Measurements from ENCODE around the gene ATP6V1G2. TPM values are rescaled to one million over a fixed set of nuclear protein-coding genes. Genes with fewer than 3 reads are reported as not detected.

Gene ATP6V1G2
- total RNA-seq, 2 experiments from 2014 or later: 2.7 to 3.8 TPM

- H3K9me3 Mint-ChIP-seq: no peaks in the 10 kb centered on the region
Measured at GRCh38 chr6:31544676-31545075, 1.7 kb downstream of the ATP6V1G2 start.

DNA sequence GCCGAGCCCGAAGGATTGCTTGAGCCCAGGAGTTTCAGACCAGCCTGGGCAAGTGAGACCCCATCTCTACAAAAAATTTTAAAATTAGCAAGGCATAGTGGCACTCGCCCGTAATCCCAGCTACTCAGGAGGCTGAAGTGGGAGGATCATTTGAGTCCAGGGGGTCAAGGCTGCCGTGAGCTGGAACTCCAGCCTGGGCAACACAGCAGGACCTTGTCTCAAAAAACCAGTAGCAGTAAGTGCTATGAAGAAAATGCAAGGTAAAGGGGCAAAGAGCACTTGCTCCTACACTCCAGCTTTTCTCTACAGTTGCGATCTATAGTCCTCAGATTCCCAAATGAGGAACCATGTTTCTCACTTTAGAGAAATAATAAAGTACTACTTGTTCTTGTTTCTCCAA, 2.8 kb downstream of the ATP6V1G2 start:
- POLR2A ChIA-PET: interaction anchor here (1.2 to 7.3 kb wide), 7 partner anchors 16 to 283 kb away, joined by 3 to 162 read pairs (median 7); partner anchors contain the start of genes LTB and TNF

More at GRCh38 chr6:31544676-31545075, 1.7 kb downstream of the ATP6V1G2 start:
- DNase-seq: no peak
- CTCF ChIA-PET: interaction anchor here (1.0 to 24.6 kb wide), 3 partner anchors 37 to 116 kb away, joined by 3 to 751 read pairs (median 400); partner anchors contain the start of genes C6orf47, LST1, LTB and NCR3
- H3K4me3 Mint-ChIP-seq: no peak overlapping the region
- H3K27me3 Mint-ChIP-seq: no peaks in the 10 kb centered on the region
- H3K36me3 Mint-ChIP-seq (ENCODE audit: low read depth): peaks cover 23% of the 10 kb centered on the region
- no peak overlapping the region for H3K27ac Mint-ChIP-seq
- POLR2A ChIA-PET: interaction anchor here (1.2 to 9.9 kb wide), 5 partner anchors 34 to 51 kb away, joined by 3 to 267 read pairs (median 145); partner anchors contain the start of genes LST1, LTB, NCR3 and TNF
- H3K4me1 Mint-ChIP-seq: peaks cover 56% of the 10 kb centered on the region

GRCh38 chr6:31541658-31542521, 4.5 kb downstream of the ATP6V1G2 start, which contains the start of gene DDX39B:
TSS of gene DDX39B (minus strand) at chr6:31542003. CDS start at chr6:31540532, 1,471 bp downstream.
- POLR2A ChIA-PET: interaction anchor here (0.6 to 7.3 kb wide), 52 partner anchors 9 to 1430 kb away, joined by 3 to 164 read pairs (median 6); partner anchors contain the start of genes ABHD16A, BAG6, C6orf47 and CLIC1
- peak within 1 kb of the TSS; percentile 89 for H3K4me3 Mint-ChIP-seq
- peaks cover 52% of the 10 kb centered on the region for H3K4me1 Mint-ChIP-seq
- DNase-seq: peak; percentile 94
- peaks cover 39% of the 10 kb centered on the region for H3K36me3 Mint-ChIP-seq (ENCODE audit: low read depth)
- no peaks in the 10 kb centered on the region for H3K27me3 Mint-ChIP-seq
- H3K9me3 Mint-ChIP-seq: no peaks in the 10 kb centered on the region
- CTCF ChIA-PET: interaction anchor here (0.8 to 24.6 kb wide), 19 partner anchors 9 to 417 kb away, joined by 3 to 751 read pairs (median 4); partner anchors contain the start of genes BAG6, HSPA1A, HSPA1B and HSPA1L
- H3K27ac Mint-ChIP-seq: peak within 1 kb of the TSS; percentile 75

More for the DNA sequence above, 2.8 kb downstream of the ATP6V1G2 start:
- H3K36me3 Mint-ChIP-seq (ENCODE audit: low read depth): peaks cover 29% of the 10 kb centered on the region
- H3K4me1 Mint-ChIP-seq: peaks cover 58% of the 10 kb centered on the region
- no peak overlapping the region for H3K27ac Mint-ChIP-seq
- CTCF ChIA-PET: interaction anchor here (1.0 to 24.6 kb wide), 4 partner anchors 8 to 117 kb away, joined by 3 to 751 read pairs (median 210); partner anchors contain the start of genes C6orf47, LST1, LTB and NCR3
- no peak overlapping the region for H3K4me3 Mint-ChIP-seq
- DNase-seq: no peak
- no peaks in the 10 kb centered on the region for H3K27me3 Mint-ChIP-seq
- H3K9me3 Mint-ChIP-seq: no peaks in the 10 kb centered on the region

DNA sequence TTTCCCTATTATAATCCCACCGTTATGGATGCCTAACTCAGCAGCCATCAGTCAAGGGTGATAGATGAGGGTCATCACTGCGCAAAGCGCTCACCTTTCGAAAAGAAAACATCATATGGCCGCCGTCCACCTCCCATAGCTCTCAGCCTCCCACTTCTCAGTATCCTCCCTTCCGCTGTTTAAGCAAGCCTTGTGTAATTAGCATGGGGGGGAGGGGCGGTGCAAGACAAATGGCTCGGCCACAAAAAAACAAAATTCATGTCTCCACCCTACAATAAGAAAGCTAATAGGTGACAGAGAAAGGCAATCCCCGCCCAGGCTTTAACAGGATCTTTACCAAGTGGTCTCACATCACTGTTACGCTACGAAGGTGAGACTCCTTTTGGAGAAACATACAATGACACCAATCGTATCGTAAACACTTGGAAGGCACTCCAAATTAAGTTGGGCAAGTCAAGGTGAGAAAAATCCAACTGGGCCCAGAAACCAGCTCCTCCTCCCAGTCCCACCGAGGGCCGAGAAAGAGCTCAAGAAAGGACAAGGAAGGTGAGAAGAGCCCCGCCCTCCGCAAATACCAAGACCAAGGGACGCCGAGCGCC, 5.2 kb downstream of the ATP6V1G2 start:
- POLR2A ChIA-PET: interaction anchor here (0.8 to 7.3 kb wide), 47 partner anchors 9 to 1431 kb away, joined by 3 to 164 read pairs (median 6); partner anchors contain the start of genes ABHD16A, BAG6, C6orf47 and CLIC1
- no peaks in the 10 kb centered on the region for H3K27me3 Mint-ChIP-seq
- H3K9me3 Mint-ChIP-seq: no peaks in the 10 kb centered on the region
- H3K4me1 Mint-ChIP-seq: peaks cover 52% of the 10 kb centered on the region
- peaks cover 45% of the 10 kb centered on the region for H3K36me3 Mint-ChIP-seq (ENCODE audit: low read depth)
- CTCF ChIA-PET: interaction anchor here (0.8 to 24.6 kb wide), 18 partner anchors 10 to 418 kb away, joined by 3 to 751 read pairs (median 4); partner anchors contain the start of genes BAG6, HSPA1A, HSPA1B and HSPA1L
- DNase-seq: peak; percentile 77
- H3K27ac Mint-ChIP-seq: peak overlapping the region; percentile 75
- peak overlapping the region; percentile 89 for H3K4me3 Mint-ChIP-seq

GRCh38 chr6:31540640-31541039, 5.8 kb downstream of the ATP6V1G2 start:
- CTCF ChIA-PET: interaction anchor here (1.4 to 24.6 kb wide), 7 partner anchors 11 to 419 kb away, joined by 3 to 751 read pairs (median 19); partner anchors contain the start of genes LST1, LTB, MICB and NCR3
- Mint-ChIP-seq H3K36me3 (ENCODE audit: low read depth) (peaks cover 50% of the 10 kb centered on the region), H3K4me1 (peaks cover 53% of the 10 kb centered on the region), H3K27me3 (no peaks in the 10 kb centered on the region), H3K27ac (peak overlapping the region; percentile 78), H3K9me3 (no peaks in the 10 kb centered on the region), H3K4me3 (peak overlapping the region; percentile 89)
- POLR2A ChIA-PET: interaction anchor here (0.9 to 7.3 kb wide), 30 partner anchors 9 to 357 kb away, joined by 3 to 164 read pairs (median 8); partner anchors contain the start of genes ABHD16A, BAG6, CLIC1 and CSNK2B
- no peak for DNase-seq

GRCh38 chr6:31538805-31539400, 7.5 kb downstream of the ATP6V1G2 start:
- Mint-ChIP-seq H3K4me1 (peaks cover 64% of the 10 kb centered on the region), H3K36me3 (ENCODE audit: low read depth) (peaks cover 67% of the 10 kb centered on the region), H3K27me3 (no peaks in the 10 kb centered on the region), H3K27ac (peak overlapping the region; percentile 22), H3K9me3 (no peaks in the 10 kb centered on the region), H3K4me3 (peak overlapping the region; percentile 89)
- ChIA-PET POLR2A (interaction anchor here (0.6 to 7.3 kb wide), 8 partner anchors 9 to 420 kb away, joined by 3 to 164 read pairs (median 3); partner anchors contain the start of genes LTB, MICB, NCR3 and NELFE), CTCF (interaction anchor here (1.2 to 24.6 kb wide), 4 partner anchors 43 to 138 kb away, joined by 3 to 751 read pairs (median 206); partner anchors contain the start of genes LST1, LTB, NCR3 and TNF)
- DNase-seq: no peak

- no peak for DNase-seq
- Mint-ChIP-seq H3K27ac (no peak overlapping the region), H3K27me3 (no peaks in the 10 kb centered on the region), H3K9me3 (no peaks in the 10 kb centered on the region), H3K4me3 (no peak overlapping the region), H3K36me3 (ENCODE audit: low read depth) (peaks cover 86% of the 10 kb centered on the region), H3K4me1 (peaks cover 65% of the 10 kb centered on the region)
- ChIA-PET CTCF (interaction anchor here (0.7 to 1.3 kb wide), 3 partner anchors 11 to 62 kb away, joined by 3 to 4 read pairs (median 3); no protein-coding TSS in a partner anchor), POLR2A (interaction anchor here (1.0 to 1.7 kb wide), 4 partner anchors 39 to 117 kb away, joined by 3 to 5 read pairs (median 4); partner anchors contain the start of gene BAG6)
Measured at GRCh38 chr6:31535538-31536324, 10.7 kb downstream of the ATP6V1G2 start.

DNA sequence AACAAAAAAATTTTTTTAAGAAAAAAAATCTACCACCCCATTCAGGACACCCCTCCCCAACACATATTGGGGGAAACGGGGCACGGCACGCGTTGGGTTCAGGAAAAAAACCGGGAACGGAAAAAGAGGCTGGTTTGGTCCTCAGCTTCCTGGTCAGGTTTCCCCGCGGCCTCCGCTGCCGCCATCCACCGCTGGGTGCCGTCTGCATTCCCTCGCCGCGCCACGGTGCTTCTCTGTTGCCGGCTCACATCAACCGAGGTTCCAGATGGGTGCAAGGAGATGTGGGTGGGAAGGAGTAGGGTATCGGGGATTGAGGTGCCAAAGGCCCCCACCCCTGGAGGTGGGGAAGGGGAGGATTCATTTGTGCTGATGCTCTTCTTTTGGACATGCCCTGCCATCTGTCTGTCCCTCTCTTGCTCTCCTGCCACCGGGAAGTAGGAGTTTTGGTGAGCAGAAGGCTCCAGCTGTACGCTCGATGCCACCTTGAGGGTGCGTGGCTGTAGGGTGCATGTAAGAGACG, 11.8 kb downstream of the ATP6V1G2 start:
- no peak overlapping the region for H3K4me3 Mint-ChIP-seq
- H3K27ac Mint-ChIP-seq: no peak overlapping the region
- ChIA-PET POLR2A (interaction anchor here (1.0 to 1.7 kb wide), 3 partner anchors 9 to 168 kb away, joined by 3 to 5 read pairs (median 3); partner anchors contain the start of gene ABHD16A), CTCF (no interaction called here)
- DNase-seq: no peak
- peaks cover 59% of the 10 kb centered on the region for H3K4me1 Mint-ChIP-seq
- no peaks in the 10 kb centered on the region for H3K9me3 Mint-ChIP-seq
- H3K27me3 Mint-ChIP-seq: no peaks in the 10 kb centered on the region
- H3K36me3 Mint-ChIP-seq (ENCODE audit: low read depth): peaks cover 86% of the 10 kb centered on the region

- no peaks in the 10 kb centered on the region for H3K9me3 Mint-ChIP-seq
- peaks cover 53% of the 10 kb centered on the region for H3K4me1 Mint-ChIP-seq
- H3K27ac Mint-ChIP-seq: no peak overlapping the region
- no peak overlapping the region for H3K4me3 Mint-ChIP-seq
- CTCF ChIA-PET: no interaction called here
- POLR2A ChIA-PET: interaction anchor here (1.0 to 1.7 kb wide), 4 partner anchors 9 to 169 kb away, joined by 3 to 5 read pairs (median 4); partner anchors contain the start of gene ABHD16A
- DNase-seq: no peak
- no peaks in the 10 kb centered on the region for H3K27me3 Mint-ChIP-seq
- peaks cover 82% of the 10 kb centered on the region for H3K36me3 Mint-ChIP-seq (ENCODE audit: low read depth)
Measured at GRCh38 chr6:31534011-31534410, 12.4 kb downstream of the ATP6V1G2 start.

- DNase-seq: no peak
- H3K36me3 Mint-ChIP-seq (ENCODE audit: low read depth): peaks cover 76% of the 10 kb centered on the region
- peaks cover 48% of the 10 kb centered on the region for H3K4me1 Mint-ChIP-seq
- ChIA-PET POLR2A (interaction anchor here (1.0 to 1.4 kb wide), 3 partner anchors 8 to 169 kb away, joined by 3 to 4 read pairs (median 3); partner anchors contain the start of gene ABHD16A), CTCF (no interaction called here)
- H3K27ac Mint-ChIP-seq: no peak overlapping the region
- H3K9me3 Mint-ChIP-seq: no peaks in the 10 kb centered on the region
- no peak overlapping the region for H3K4me3 Mint-ChIP-seq
- no peaks in the 10 kb centered on the region for H3K27me3 Mint-ChIP-seq
Measured at GRCh38 chr6:31533455-31533841, 13.0 kb downstream of the ATP6V1G2 start.

All from activated CD4-positive, alpha-beta memory T cell treated with anti-CD3 and anti-CD28 coated beads, Interleukin-2, amount 10 ng/mL, durations not matched to agents 7 days and 5 days (primary cell).